GM12872 (cell line): ENCODE measurements around the gene NFASC.

ENCODE experiments used
- CTCF ChIP-seq: IDR thresholded peaks from 3 replicates; pipeline ENCODE4 v1.5.1; 2011; ENCODE audit warnings: low read depth, mild to moderate bottlenecking, low read length, moderate library complexity; ENCODE audit not compliant: insufficient read depth

The NFASC gene

GRCh38 chr1:204870160-204870912 lies at the start of gene NFASC:
Gene NFASC (plus strand): TSS chr1:204870862. CDS start chr1:204944316, 73,454 bp downstream.
- no peak for TF ChIP-seq CTCF

GRCh38 chr1:204821476-204821875 lies 49.2 kb upstream of the NFASC start:
- TF ChIP-seq CTCF: no peak

GRCh38 chr1:204821924-204822323 lies 48.7 kb upstream of the NFASC start:
- TF ChIP-seq CTCF: no peak

GRCh38 chr1:204826970-204827369 lies 43.7 kb upstream of the NFASC start:
- TF ChIP-seq CTCF: peak; percentile 66

- 0 out of 3 replicates have a peak, but pooled peaks have one; percentile 3 for TF ChIP-seq CTCF
Measured at GRCh38 chr1:204828352-204828850, 42.3 kb upstream of the NFASC start.

- no peak for TF ChIP-seq CTCF
Measured at GRCh38 chr1:204829133-204829825, 41.4 kb upstream of the NFASC start.

GRCh38 chr1:204830747-204831146 lies 39.9 kb upstream of the NFASC start:
- no peak for TF ChIP-seq CTCF
